KMS-11 (cell line): ENCODE data around the gene VARS2.

ENCODE experiments used
- H2AFZ ChIP-seq: fragments of 200-600 bp; sonication (generic); 2 replicates; pipeline ENCODE4 v1.6.1; 2016; ENCODE audit warnings: antibody characterized with exemption, mixed run types, low read depth
- H3K27ac ChIP-seq: fragments of 200-600 bp; sonication (generic); 2 replicates; pipeline ENCODE4 v1.6.1; 2016; ENCODE audit warnings: mild to moderate bottlenecking, mixed run types
- H3K27me3 ChIP-seq: fragments of 200-600 bp; sonication (generic); 2 replicates; pipeline ENCODE4 v1.6.1; 2017; ENCODE audit warnings: mild to moderate bottlenecking, low read depth, mixed run types, moderate library complexity; ENCODE audit not compliant: insufficient read depth
- H3K36me3 ChIP-seq: fragments of 200-600 bp; sonication (generic); 2 replicates; pipeline ENCODE4 v1.6.1; 2017; ENCODE audit warnings: mild to moderate bottlenecking, mixed run types; ENCODE audit not compliant: insufficient read depth
- H3K4me1 ChIP-seq: fragments of 200-600 bp; sonication (generic); 2 replicates; pipeline ENCODE4 v1.6.1; 2016; ENCODE audit warnings: mild to moderate bottlenecking, low read depth, mixed run types; ENCODE audit not compliant: poor library complexity, severe bottlenecking
- H3K4me2 ChIP-seq: fragments of 200-600 bp; sonication (generic); 2 replicates; pipeline ENCODE4 v1.7.0; 2016; ENCODE audit warnings: mild to moderate bottlenecking, mixed run types
- H3K4me3 ChIP-seq: fragments of 200-600 bp; sonication (generic); IDR thresholded peaks from 2 replicates; pipeline ENCODE4 v1.6.1; 2017; ENCODE audit warnings: low read depth, low read length, mixed read lengths; ENCODE audit not compliant: insufficient read depth
- H3K79me2 ChIP-seq: fragments of 200-600 bp; sonication (generic); 2 replicates; pipeline ENCODE4 v1.6.1; 2016; ENCODE audit warnings: low read depth, mixed run types; ENCODE audit not compliant: insufficient read depth
- H3K9ac ChIP-seq: fragments of 200-600 bp; sonication (generic); 2 replicates; pipeline ENCODE4 v1.6.1; 2016; ENCODE audit warnings: mild to moderate bottlenecking, mixed run types
- H4K20me1 ChIP-seq: fragments of 200-600 bp; sonication (generic); 2 replicates; pipeline ENCODE4 v1.6.1; 2016; ENCODE audit warnings: mild to moderate bottlenecking, mixed run types; ENCODE audit not compliant: insufficient read depth
- CTCF ChIP-seq: fragments of 200-600 bp; sonication (generic); conservative IDR thresholded peaks from 2 replicates; pipeline ENCODE4 v1.6.1; 2017; ENCODE audit warnings: low read depth, mild to moderate bottlenecking, antibody characterized with exemption, low read length, moderate library complexity, mixed read lengths

VARS2 gene

GRCh38 chr6:30960907-30961673, 47.1 kb downstream of the VARS2 start:
- Histone ChIP-seq H3K27ac (no peak overlapping the region), H3K4me1 (peaks cover 51% of the 10 kb centered on the region), H3K79me2 (no peaks in the 10 kb centered on the region), H2AFZ (no peak overlapping the region), H3K4me2 (no peak overlapping the region), H3K27me3 (no peaks in the 10 kb centered on the region; the same call in 1 of the 2 replicates), H3K36me3 (no peaks in the 10 kb centered on the region), H4K20me1 (no peaks in the 10 kb centered on the region), H3K9ac (no peak overlapping the region), H3K4me3 (no peak overlapping the region)
- no peak for TF ChIP-seq CTCF

- Histone ChIP-seq H2AFZ (peak overlapping the region; percentile 59; the same call in 1 of the 2 replicates), H3K9ac (peak overlapping the region; percentile 48; the same call in 1 of the 2 replicates), H3K4me2 (peak overlapping the region; percentile 61; the same call in 1 of the 2 replicates), H3K4me1 (peaks cover 55% of the 10 kb centered on the region), H3K4me3 (no peak overlapping the region), H3K27ac (peak overlapping the region; percentile 97), H3K36me3 (no peaks in the 10 kb centered on the region), H3K27me3 (no peaks in the 10 kb centered on the region), H3K79me2 (no peaks in the 10 kb centered on the region), H4K20me1 (no peaks in the 10 kb centered on the region)
- TF ChIP-seq CTCF: no peak
Measured at GRCh38 chr6:30962716-30963115, 48.7 kb downstream of the VARS2 start.

- no peaks in the 10 kb centered on the region for H3K36me3 ChIP-seq
- TF ChIP-seq CTCF: no peak
- H4K20me1 ChIP-seq: no peaks in the 10 kb centered on the region
- H3K4me1 ChIP-seq: peaks cover 55% of the 10 kb centered on the region
- H3K4me3 ChIP-seq: no peak overlapping the region
- H3K4me2 ChIP-seq: peak overlapping the region; percentile 61; the same call in 1 of the 2 replicates
- H3K27ac ChIP-seq: peak overlapping the region; percentile 97
- no peaks in the 10 kb centered on the region for H3K79me2 ChIP-seq
- H2AFZ ChIP-seq: peak overlapping the region; percentile 59
- H3K9ac ChIP-seq: peak overlapping the region; percentile 48; the same call in 1 of the 2 replicates
- no peaks in the 10 kb centered on the region for H3K27me3 ChIP-seq
Measured at GRCh38 chr6:30963641-30964040, 49.6 kb downstream of the VARS2 start.

- Histone ChIP-seq H3K4me3 (no peak overlapping the region), H3K4me2 (peak overlapping the region; percentile 61), H3K36me3 (no peaks in the 10 kb centered on the region), H2AFZ (peak overlapping the region; percentile 59), H3K9ac (peak overlapping the region; percentile 48), H3K27me3 (no peaks in the 10 kb centered on the region), H3K4me1 (peaks cover 56% of the 10 kb centered on the region), H3K27ac (peak overlapping the region; percentile 97), H4K20me1 (no peaks in the 10 kb centered on the region), H3K79me2 (no peaks in the 10 kb centered on the region)
- no peak for TF ChIP-seq CTCF
Measured at GRCh38 chr6:30964075-30964474, 50.0 kb downstream of the VARS2 start.
